Amygdala (tissue), 56 donors: ENCODE results near the gene ATXN1.
"Not testable (repeated sequence)": the region's sequence is repeated elsewhere in the genome, so short reads cannot be mapped to it uniquely, and the experiment has no call there.

Experiments
- DNase-seq, 56 donors: peaks; one replicate each; lab custom pipeline; 2025; lab: John Stamatoyannopoulos, UW

Gene ATXN1

DNA sequence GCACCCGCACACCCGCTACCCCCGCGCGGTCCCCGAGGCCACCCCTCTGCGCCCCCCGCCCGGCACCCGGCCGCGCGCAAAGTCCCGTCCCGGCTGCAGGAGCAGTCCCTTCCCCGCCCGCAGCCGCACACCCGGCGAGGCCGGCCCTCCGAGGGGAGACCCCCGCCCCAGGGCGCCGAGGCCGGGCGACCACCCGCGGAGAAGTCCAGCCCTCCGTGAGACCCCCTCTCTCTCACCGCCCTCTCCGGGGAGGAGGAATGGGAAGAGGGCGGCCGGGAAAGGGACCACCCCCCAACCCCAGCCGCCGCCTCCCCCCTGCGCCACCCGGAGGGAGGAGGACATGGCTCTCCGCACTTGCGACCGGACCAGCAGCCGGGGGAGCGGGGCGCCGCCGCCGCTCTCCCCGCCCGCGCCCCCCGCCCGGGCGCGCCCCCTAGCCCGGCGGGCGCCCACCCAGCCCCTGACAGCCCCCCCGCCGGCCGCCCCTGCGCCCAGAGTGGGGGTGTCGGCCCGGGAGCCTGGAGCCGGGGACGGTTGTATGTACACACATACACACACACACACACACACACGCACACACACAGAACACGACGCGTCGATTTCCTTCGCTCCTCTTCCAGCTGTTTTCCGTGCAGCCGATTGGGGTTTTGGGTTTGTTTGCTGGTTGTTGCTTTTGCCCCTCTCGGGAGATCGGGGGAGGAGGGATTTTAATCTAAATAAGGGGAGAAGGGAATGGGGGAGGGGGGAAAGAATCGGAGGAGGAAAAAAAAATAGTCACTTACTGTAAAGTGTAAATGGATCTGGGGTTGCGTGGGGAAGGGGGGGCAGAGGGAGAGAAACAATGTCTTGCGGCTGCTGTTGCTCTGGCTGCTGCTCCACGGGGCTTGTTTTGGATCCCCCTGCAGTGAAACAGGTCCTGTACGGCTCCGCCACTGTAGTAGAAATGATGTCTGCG is at the start of gene ATXN1:
Gene ATXN1 (minus strand): TSS at position 945 of the 955 bp plus-strand sequence.
- DNase-seq = peak in 38 of 56 donors; percentile 32 to 84 (median 60)

DNA sequence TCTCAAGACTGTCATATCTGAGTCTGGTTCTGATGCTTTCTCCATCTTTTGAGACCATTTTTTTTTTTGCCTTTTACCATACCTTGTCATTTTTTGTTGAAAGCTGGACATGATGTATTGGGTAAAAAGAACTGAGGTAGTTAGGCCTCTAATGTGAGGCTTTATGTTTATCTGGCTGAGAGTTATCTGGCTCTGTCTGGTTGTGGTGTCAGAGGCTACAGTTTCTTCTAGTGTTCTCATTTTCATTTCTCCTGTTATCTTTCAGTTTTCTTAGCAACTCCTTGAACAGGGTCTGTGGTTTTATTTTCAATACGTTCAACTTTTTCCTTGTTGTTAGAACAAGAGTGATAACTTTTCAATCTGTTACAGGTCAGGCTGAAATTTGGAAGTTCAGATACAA is 49.2 kb upstream of the ATXN1 start:
- no peak for DNase-seq

DNA sequence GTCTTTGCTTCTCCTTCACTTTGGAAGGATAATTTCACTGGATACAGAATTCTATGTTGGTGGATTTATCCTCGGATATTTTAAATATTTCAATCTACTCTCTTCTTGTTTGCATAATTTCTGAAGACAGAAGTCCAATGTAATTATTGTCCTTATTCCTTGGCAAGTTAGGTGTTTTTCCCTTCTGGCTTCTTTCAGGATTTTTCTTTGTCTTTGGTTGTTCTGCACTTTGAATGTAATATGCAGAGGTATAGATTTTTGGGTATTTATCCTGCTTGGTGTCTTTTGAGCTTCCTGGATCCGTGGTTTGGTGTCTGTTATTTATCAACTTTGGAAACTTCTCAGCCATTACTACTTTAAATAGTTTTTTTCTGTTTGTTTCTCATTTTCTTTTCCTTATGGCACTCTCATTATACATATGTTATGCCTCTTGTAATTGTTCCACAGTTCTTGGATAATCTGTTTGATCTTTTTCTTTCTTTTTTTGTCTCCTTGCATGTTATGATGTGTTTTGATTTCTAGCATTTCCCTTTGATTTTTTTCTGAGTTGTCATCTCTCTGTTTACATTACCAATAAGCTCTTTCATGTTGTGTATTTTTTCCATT is 48.6 kb upstream of the ATXN1 start:
- DNase-seq = no peak

DNA sequence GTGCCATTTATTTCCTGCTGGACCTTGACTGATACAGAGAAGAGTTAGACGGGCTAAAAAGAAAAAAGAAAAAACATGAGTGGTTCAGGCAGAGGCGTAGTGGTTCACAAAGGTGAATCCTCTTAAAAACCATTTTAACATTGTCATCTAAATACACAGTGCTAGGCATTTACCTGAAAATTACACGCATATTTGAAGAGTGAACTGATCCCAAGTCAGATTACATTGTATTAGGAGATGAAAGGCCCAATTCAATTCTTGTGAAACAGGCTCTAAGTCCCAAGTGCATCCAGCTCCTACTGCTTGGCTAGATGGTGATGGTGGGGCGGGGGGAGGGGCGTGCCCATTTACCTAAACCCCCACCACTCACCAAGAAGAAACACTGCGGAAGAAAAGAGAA is 46.7 kb upstream of the ATXN1 start:
- DNase-seq = no peak

- no peak for DNase-seq
Measured at GRCh38 chr6:16806363-16806762, 45.1 kb upstream of the ATXN1 start.

DNA sequence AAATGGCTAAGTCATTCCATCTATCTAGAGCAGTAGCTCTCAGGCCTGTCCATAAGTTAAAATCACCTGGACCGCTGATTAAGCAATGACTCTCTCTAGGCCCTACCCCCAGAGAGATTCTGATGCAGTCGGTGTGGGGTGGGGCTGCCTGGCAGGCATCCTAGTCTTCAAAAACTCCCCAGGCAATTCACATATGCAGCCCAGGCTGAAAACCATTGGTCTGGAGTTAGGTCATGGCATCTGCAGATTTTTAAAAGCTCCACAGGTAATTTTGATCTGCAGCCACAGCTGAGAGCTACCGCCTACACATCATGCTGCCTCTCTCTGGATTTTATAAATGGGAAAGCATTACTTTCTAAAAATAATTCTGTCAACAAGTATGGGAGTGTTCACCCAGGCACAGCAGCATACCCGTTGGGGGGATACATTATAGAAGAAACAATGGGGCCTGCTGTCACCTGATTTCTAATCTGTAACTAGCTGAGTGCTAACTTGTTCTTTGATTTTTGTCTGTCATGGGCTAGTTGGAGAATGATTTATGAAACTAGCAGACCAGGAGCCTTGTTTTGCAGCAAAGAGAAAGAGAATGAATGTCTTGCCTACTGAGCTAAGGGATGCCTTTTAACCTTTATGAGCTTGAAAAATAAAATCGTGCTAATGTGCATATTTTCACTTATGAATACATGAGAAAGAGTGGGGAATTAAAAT is 44.1 kb upstream of the ATXN1 start:
- DNase-seq = peak in 5 of 56 donors; percentile 2 to 24 (median 6)

DNA sequence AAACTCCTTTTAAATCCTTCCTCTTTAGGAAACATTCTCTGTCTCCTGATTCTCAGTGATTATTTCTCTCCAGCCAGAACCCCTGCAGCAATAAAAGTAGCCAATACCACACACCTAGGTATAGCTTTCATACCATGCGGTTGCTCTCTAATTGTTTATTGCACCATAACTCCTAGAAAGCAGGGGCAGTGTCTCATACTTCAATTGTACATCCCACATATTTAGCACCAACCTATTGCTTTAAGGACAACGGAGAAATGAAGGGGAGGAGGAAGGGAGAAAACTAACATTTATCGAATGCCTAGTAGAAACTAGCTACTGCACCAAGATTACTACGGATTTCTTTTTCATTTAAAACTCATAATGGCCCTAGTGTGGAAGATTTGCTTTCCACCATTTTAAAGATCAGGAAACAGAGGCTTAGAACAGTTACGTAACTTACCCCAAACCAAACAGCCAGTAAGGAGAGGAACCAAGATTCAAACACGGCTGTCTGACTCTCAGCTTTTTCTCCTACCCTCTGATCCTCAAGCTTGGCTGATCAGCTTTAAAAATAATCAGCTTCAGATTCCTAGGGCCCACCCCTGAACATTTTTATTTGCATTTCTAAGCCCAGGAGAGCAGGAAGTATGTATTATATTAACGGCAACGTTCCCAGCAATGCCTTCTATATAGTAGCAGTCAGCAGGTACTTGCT is 43.4 kb upstream of the ATXN1 start:
- no peak for DNase-seq

GRCh38 chr6:16803294-16804200 is 42.3 kb upstream of the ATXN1 start:
- DNase-seq = peak in 55 of 56 donors; percentile 3 to 88 (median 66)

- DNase-seq = peak in 2 of 56 donors; percentile 4 to 5
Measured at GRCh38 chr6:16802071-16802470, 40.8 kb upstream of the ATXN1 start.

GRCh38 chr6:16800942-16801341 is 39.7 kb upstream of the ATXN1 start:
- no peak for DNase-seq

DNA sequence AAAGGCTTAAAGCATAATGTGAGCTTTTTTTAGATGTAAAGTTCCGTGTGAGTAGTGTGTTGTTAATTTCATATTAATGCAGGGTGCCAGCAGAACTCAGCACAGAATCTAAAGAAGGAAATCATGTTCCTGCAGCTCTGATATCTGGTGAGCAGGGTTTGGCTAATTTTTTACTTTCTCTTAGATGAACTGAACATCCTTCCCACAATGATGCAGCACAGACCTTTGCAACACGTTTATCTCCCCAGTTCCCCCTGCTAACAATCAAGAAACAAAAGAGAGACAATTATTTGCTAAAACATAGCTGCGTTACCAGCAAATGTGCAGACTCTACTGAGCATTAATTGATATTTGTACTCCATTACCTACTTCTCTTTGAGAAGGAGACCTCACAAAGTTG is 39.1 kb upstream of the ATXN1 start:
- DNase-seq = no peak

GRCh38 chr6:16799279-16800193 is 38.3 kb upstream of the ATXN1 start:
- no peak for DNase-seq

DNA sequence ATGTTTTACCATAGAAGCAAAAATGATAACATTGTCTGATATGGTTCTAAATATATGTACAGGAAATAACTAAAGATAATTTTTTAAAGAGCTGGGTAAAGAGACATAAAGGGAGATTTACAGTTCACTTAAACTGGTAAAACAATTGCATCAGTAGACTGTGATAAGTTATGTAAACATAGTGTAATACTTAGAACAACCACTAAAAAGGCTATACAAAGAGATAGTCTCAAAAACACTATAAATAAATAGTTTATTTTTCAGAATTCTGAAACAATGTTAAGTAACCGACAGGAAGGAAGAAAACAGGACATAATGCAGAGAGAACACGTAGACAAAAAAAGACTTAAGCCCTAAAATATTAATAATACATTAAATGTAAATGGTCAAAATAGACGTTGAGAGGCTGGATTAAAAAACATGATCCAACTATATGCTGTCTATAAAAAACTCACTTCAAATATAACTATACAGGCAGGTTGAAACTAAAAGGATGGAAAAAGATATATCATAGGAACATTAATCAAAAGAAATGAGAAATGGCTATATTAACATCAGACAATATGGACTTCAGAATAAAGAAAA is 32.7 kb upstream of the ATXN1 start:
- DNase-seq = no peak

GRCh38 chr6:16789329-16790038 is 28.2 kb upstream of the ATXN1 start:
- DNase-seq = no peak

GRCh38 chr6:16787128-16787682 is 25.9 kb upstream of the ATXN1 start:
- DNase-seq = no peak

GRCh38 chr6:16785496-16785895 is 24.2 kb upstream of the ATXN1 start:
- DNase-seq = no peak

- DNase-seq = not testable (repeated sequence)
Measured at GRCh38 chr6:16784957-16785356, 23.7 kb upstream of the ATXN1 start.
